Measurements from ENCODE around the gene PRR3.

PRR3 gene, protein sequence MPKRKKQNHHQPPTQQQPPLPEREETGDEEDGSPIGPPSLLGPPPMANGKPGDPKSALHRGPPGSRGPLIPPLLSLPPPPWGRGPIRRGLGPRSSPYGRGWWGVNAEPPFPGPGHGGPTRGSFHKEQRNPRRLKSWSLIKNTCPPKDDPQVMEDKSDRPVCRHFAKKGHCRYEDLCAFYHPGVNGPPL

GRCh38 chr6:30556906-30557682, at the start of gene PRR3:
Gene PRR3 (plus strand): TSS chr6:30557295. CDS start chr6:30557345, 50 bp downstream.
- H3K4me3 ChIP-seq (ENCODE audit: low read depth in 1 of 2, low read length in 2 of 2): peak within 1 kb of the TSS; percentile 98 to 100
- H3K27ac ChIP-seq (ENCODE audit: low read depth, low read length): peak within 1 kb of the TSS; percentile 99
- H3K36me3 ChIP-seq (ENCODE audit: control insufficient read depth in 1 of 2, insufficient read depth in 2 of 2, low read length in 2 of 2): peaks cover 0 to 32% of the 10 kb centered on the region in 2 donors
- H3K9me3 ChIP-seq (ENCODE audit: control insufficient read depth in 1 of 2, low read length in 2 of 2): no peaks in the 10 kb centered on the region
- peak within 1 kb of the TSS; percentile 67 to 91 for H3K9ac ChIP-seq (ENCODE audit: low read depth in 1 of 2, low read length in 2 of 2)
- H3K27me3 ChIP-seq (ENCODE audit: control insufficient read depth in 1 of 2, insufficient read depth in 2 of 2, low read length in 2 of 2): no peaks in the 10 kb centered on the region
- peaks cover 9 to 18% of the 10 kb centered on the region in 2 donors for H3K4me1 ChIP-seq (ENCODE audit: control insufficient read depth in 1 of 2, insufficient read depth in 2 of 2, low read length in 2 of 2)

GRCh38 chr6:30507849-30508827, 49.0 kb upstream of the PRR3 start:
- no peak overlapping the region for H3K4me3 ChIP-seq (ENCODE audit: low read depth in 1 of 2, low read length in 2 of 2)
- no peak overlapping the region for H3K27ac ChIP-seq (ENCODE audit: low read depth, low read length)
- H3K4me1 ChIP-seq (ENCODE audit: control insufficient read depth in 1 of 2, insufficient read depth in 2 of 2, low read length in 2 of 2): peaks cover 15 to 25% of the 10 kb centered on the region in 2 donors

DNA sequence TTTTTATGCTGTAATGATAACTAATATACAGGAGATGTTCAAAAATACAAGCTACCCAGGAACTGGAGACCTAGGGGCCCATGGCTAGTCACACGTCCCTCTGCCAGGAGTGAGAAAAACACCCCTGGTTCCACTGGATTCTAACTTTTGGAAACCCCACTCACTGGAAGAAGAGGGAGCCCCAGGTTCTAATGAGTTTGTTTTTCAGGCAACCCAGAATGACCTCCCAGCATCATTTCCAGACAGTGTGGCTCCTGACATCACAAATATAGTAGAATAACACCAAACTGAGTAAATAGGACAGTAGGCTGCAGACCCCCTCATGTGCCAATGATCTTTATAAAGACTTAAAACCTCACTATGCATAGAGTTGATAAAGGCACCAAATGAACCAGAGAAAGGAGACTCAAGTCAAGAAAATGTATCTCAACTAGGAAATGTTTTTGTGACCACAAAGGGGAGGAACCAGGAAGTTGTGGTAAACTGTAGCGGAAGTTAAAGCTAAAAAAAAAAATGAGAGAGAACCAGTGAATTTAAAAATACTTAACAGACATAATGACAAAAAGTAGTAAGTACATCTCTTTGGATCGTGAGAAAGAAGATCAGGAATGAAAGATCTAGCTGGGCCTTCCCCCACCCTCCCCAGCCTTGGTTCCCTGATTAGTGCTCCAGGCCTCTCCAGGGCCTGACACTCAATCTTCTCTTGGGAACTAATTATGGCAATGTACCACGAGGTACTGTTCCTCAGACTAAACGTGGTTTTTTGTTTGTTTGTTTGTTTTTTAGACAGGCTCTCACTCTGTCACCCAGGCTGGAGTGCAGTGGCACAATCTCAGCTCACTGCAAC, 48.0 kb upstream of the PRR3 start:
- Histone ChIP-seq H3K27ac (ENCODE audit: low read depth, low read length) (peak overlapping the region; percentile 30), H3K9me3 (ENCODE audit: control insufficient read depth in 1 of 2, low read length in 2 of 2) (no peaks in the 10 kb centered on the region), H3K36me3 (ENCODE audit: control insufficient read depth in 1 of 2, insufficient read depth in 2 of 2, low read length in 2 of 2) (no peaks in the 10 kb centered on the region), H3K4me1 (ENCODE audit: control insufficient read depth in 1 of 2, insufficient read depth in 2 of 2, low read length in 2 of 2) (peaks cover 15 to 25% of the 10 kb centered on the region in 2 donors), H3K9ac (ENCODE audit: low read depth in 1 of 2, low read length in 2 of 2) (no peak overlapping the region), H3K27me3 (ENCODE audit: control insufficient read depth in 1 of 2, insufficient read depth in 2 of 2, low read length in 2 of 2) (no peaks in the 10 kb centered on the region), H3K4me3 (ENCODE audit: low read depth in 1 of 2, low read length in 2 of 2) (peak overlapping the region in 1 of 2 donors; percentile 18)

More at GRCh38 chr6:30507849-30508827, 49.0 kb upstream of the PRR3 start:
- H3K9me3 ChIP-seq (ENCODE audit: control insufficient read depth in 1 of 2, low read length in 2 of 2): no peaks in the 10 kb centered on the region
- H3K9ac ChIP-seq (ENCODE audit: low read depth in 1 of 2, low read length in 2 of 2): no peak overlapping the region
- no peaks in the 10 kb centered on the region for H3K36me3 ChIP-seq (ENCODE audit: control insufficient read depth in 1 of 2, insufficient read depth in 2 of 2, low read length in 2 of 2)
- H3K27me3 ChIP-seq (ENCODE audit: control insufficient read depth in 1 of 2, insufficient read depth in 2 of 2, low read length in 2 of 2): no peaks in the 10 kb centered on the region

- Histone ChIP-seq H3K27me3 (ENCODE audit: control insufficient read depth in 1 of 2, insufficient read depth in 2 of 2, low read length in 2 of 2) (no peaks in the 10 kb centered on the region), H3K4me1 (ENCODE audit: control insufficient read depth in 1 of 2, insufficient read depth in 2 of 2, low read length in 2 of 2) (peaks cover 15 to 25% of the 10 kb centered on the region in 2 donors), H3K9me3 (ENCODE audit: control insufficient read depth in 1 of 2, low read length in 2 of 2) (no peaks in the 10 kb centered on the region), H3K9ac (ENCODE audit: low read depth in 1 of 2, low read length in 2 of 2) (no peak overlapping the region), H3K36me3 (ENCODE audit: control insufficient read depth in 1 of 2, insufficient read depth in 2 of 2, low read length in 2 of 2) (no peaks in the 10 kb centered on the region), H3K4me3 (ENCODE audit: low read depth in 1 of 2, low read length in 2 of 2) (no peak overlapping the region), H3K27ac (ENCODE audit: low read depth, low read length) (no peak overlapping the region)
These were observed 46.5 kb upstream of the PRR3 start for GRCh38 chr6:30510419-30511168.

GRCh38 chr6:30511169-30511546, 45.9 kb upstream of the PRR3 start:
- Histone ChIP-seq H3K9ac (ENCODE audit: low read depth in 1 of 2, low read length in 2 of 2) (peak overlapping the region in 1 of 2 donors; percentile 2), H3K4me1 (ENCODE audit: control insufficient read depth in 1 of 2, insufficient read depth in 2 of 2, low read length in 2 of 2) (peaks cover 15 to 25% of the 10 kb centered on the region in 2 donors), H3K9me3 (ENCODE audit: control insufficient read depth in 1 of 2, low read length in 2 of 2) (no peaks in the 10 kb centered on the region), H3K27ac (ENCODE audit: low read depth, low read length) (no peak overlapping the region), H3K36me3 (ENCODE audit: control insufficient read depth in 1 of 2, insufficient read depth in 2 of 2, low read length in 2 of 2) (no peaks in the 10 kb centered on the region), H3K4me3 (ENCODE audit: low read depth in 1 of 2, low read length in 2 of 2) (no peak overlapping the region), H3K27me3 (ENCODE audit: control insufficient read depth in 1 of 2, insufficient read depth in 2 of 2, low read length in 2 of 2) (no peaks in the 10 kb centered on the region)

DNA sequence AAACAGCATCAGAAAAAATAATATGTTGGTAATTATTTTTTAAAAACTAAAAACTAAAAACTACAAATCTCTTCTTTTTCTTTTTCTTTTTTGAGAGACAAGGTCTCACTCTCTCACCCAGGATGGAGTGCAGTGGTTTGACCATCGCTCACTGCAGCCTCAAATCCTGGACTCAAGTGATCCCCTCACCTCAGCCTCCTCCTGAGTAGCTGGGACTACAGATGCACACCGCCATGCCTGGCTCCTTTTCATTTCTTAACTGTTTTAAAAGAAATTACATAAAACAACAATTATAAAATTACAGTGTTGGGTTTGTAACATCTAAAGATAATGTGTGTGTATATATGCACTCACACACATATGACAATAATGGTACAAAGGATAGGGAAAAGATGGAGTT, 43.6 kb upstream of the PRR3 start:
- no peaks in the 10 kb centered on the region for H3K36me3 ChIP-seq (ENCODE audit: control insufficient read depth in 1 of 2, insufficient read depth in 2 of 2, low read length in 2 of 2)

GRCh38 chr6:30515106-30515505, 42.0 kb upstream of the PRR3 start:
- Histone ChIP-seq H3K27ac (ENCODE audit: low read depth, low read length) (no peak overlapping the region), H3K36me3 (ENCODE audit: control insufficient read depth in 1 of 2, insufficient read depth in 2 of 2, low read length in 2 of 2) (no peaks in the 10 kb centered on the region), H3K9me3 (ENCODE audit: control insufficient read depth in 1 of 2, low read length in 2 of 2) (no peaks in the 10 kb centered on the region), H3K9ac (ENCODE audit: low read depth in 1 of 2, low read length in 2 of 2) (no peak overlapping the region), H3K4me3 (ENCODE audit: low read depth in 1 of 2, low read length in 2 of 2) (no peak overlapping the region), H3K4me1 (ENCODE audit: control insufficient read depth in 1 of 2, insufficient read depth in 2 of 2, low read length in 2 of 2) (peaks cover 0 to 6% of the 10 kb centered on the region in 2 donors), H3K27me3 (ENCODE audit: control insufficient read depth in 1 of 2, insufficient read depth in 2 of 2, low read length in 2 of 2) (no peaks in the 10 kb centered on the region)

More for the DNA sequence above, 43.6 kb upstream of the PRR3 start:
- Histone ChIP-seq H3K27me3 (ENCODE audit: control insufficient read depth in 1 of 2, insufficient read depth in 2 of 2, low read length in 2 of 2) (no peaks in the 10 kb centered on the region), H3K4me1 (ENCODE audit: control insufficient read depth in 1 of 2, insufficient read depth in 2 of 2, low read length in 2 of 2) (peaks cover 6 to 13% of the 10 kb centered on the region in 2 donors), H3K27ac (ENCODE audit: low read depth, low read length) (no peak overlapping the region), H3K9me3 (ENCODE audit: control insufficient read depth in 1 of 2, low read length in 2 of 2) (no peaks in the 10 kb centered on the region), H3K4me3 (ENCODE audit: low read depth in 1 of 2, low read length in 2 of 2) (no peak overlapping the region), H3K9ac (ENCODE audit: low read depth in 1 of 2, low read length in 2 of 2) (no peak overlapping the region)

GRCh38 chr6:30515944-30516753, 40.9 kb upstream of the PRR3 start:
- peak overlapping the region; percentile 74 to 78 for H3K4me3 ChIP-seq (ENCODE audit: low read depth in 1 of 2, low read length in 2 of 2)
- H3K9ac ChIP-seq (ENCODE audit: low read depth in 1 of 2, low read length in 2 of 2): peak overlapping the region; percentile 76 to 77
- H3K36me3 ChIP-seq (ENCODE audit: control insufficient read depth in 1 of 2, insufficient read depth in 2 of 2, low read length in 2 of 2): no peaks in the 10 kb centered on the region
- peaks cover 0 to 4% of the 10 kb centered on the region in 2 donors for H3K4me1 ChIP-seq (ENCODE audit: control insufficient read depth in 1 of 2, insufficient read depth in 2 of 2, low read length in 2 of 2)
- H3K9me3 ChIP-seq (ENCODE audit: control insufficient read depth in 1 of 2, low read length in 2 of 2): no peaks in the 10 kb centered on the region
- no peaks in the 10 kb centered on the region for H3K27me3 ChIP-seq (ENCODE audit: control insufficient read depth in 1 of 2, insufficient read depth in 2 of 2, low read length in 2 of 2)
- H3K27ac ChIP-seq (ENCODE audit: low read depth, low read length): peak overlapping the region; percentile 82

Data from duodenal mucosa (tissue), 2 donors.